ENCODE measurements around the gene MGAT4B. TPM values are rescaled to one million over a fixed set of nuclear protein-coding genes. Genes with fewer than 3 reads are reported as not detected.

Gene MGAT4B
- 118 TPM for total RNA-seq
- long read RNA-seq, transcript MGAT4B-201 (15 exons, 2,446 nt), result major isoform, 91 of 131 reads
- long read RNA-seq, partial matches to known transcripts, result 13 of 131 reads
- long read RNA-seq, other reads (novel, unspliced or antisense), result 22 of 131 reads

GRCh38 chr5:179806250-179807048 is at the start of gene MGAT4B:
MGAT4B (minus strand) TSS chr5:179806866; CDS start chr5:179806583, 283 bp downstream.
- Histone ChIP-seq H3K4me3 (peak within 1 kb of the TSS; percentile 87), H3K4me1 (peaks cover 32% of the 10 kb centered on the region), H3K27ac (peak within 1 kb of the TSS; percentile 93), H3K27me3 (no peaks in the 10 kb centered on the region), H3K9me3 (no peaks in the 10 kb centered on the region), H3K36me3 (peaks cover under 1% of the 10 kb centered on the region)
- ATAC-seq (peak; percentile 88), DNase-seq (peak; percentile 90)
- no peak for TF ChIP-seq CTCF (IDR thresholded peaks at IDR 0.05)
- intact Hi-C loops (cut with DNase I), result no loop called here

GRCh38 chr5:179854356-179854755 is 47.7 kb upstream of the MGAT4B start:
- H3K9me3 ChIP-seq, result no peaks in the 10 kb centered on the region
- TF ChIP-seq CTCF (IDR thresholded peaks at IDR 0.05), result no peak
- H3K27me3 ChIP-seq, result no peaks in the 10 kb centered on the region
- ATAC-seq, result no peak
- peaks cover 8% of the 10 kb centered on the region for H3K4me1 ChIP-seq
- no peak overlapping the region for H3K27ac ChIP-seq
- peaks cover 35% of the 10 kb centered on the region for H3K36me3 ChIP-seq
- no peak for DNase-seq
- H3K4me3 ChIP-seq, result no peak overlapping the region
- intact Hi-C loops (cut with DNase I), result no loop called here

GRCh38 chr5:179852993-179853547 is 46.4 kb upstream of the MGAT4B start:
- no peak for TF ChIP-seq CTCF (IDR thresholded peaks at IDR 0.05)
- H3K9me3 ChIP-seq, result no peaks in the 10 kb centered on the region
- H3K4me1 ChIP-seq, result peaks cover 8% of the 10 kb centered on the region
- DNase-seq (no peak), ATAC-seq (peak; percentile 12)
- peaks cover 42% of the 10 kb centered on the region for H3K36me3 ChIP-seq
- H3K27me3 ChIP-seq, result no peaks in the 10 kb centered on the region
- H3K27ac ChIP-seq, result no peak overlapping the region
- intact Hi-C loops (cut with DNase I), result no loop called here
- no peak overlapping the region for H3K4me3 ChIP-seq

- peaks cover 48% of the 10 kb centered on the region for H3K36me3 ChIP-seq
- ATAC-seq (no peak), DNase-seq (no peak)
- no peaks in the 10 kb centered on the region for H3K27me3 ChIP-seq
- H3K27ac ChIP-seq, result no peak overlapping the region
- intact Hi-C loops (cut with DNase I), result no loop called here
- peaks cover 4% of the 10 kb centered on the region for H3K9me3 ChIP-seq
- no peak for TF ChIP-seq CTCF (IDR thresholded peaks at IDR 0.05)
- no peak overlapping the region for H3K4me3 ChIP-seq
- no peaks in the 10 kb centered on the region for H3K4me1 ChIP-seq
Observed at GRCh38 chr5:179841621-179842020, 35.0 kb upstream of the MGAT4B start.

- intact Hi-C loops (cut with DNase I), result no loop called here
- Histone ChIP-seq H3K9me3 (peaks cover 4% of the 10 kb centered on the region), H3K4me3 (no peak overlapping the region), H3K36me3 (peaks cover 48% of the 10 kb centered on the region), H3K4me1 (peaks cover 4% of the 10 kb centered on the region), H3K27ac (no peak overlapping the region), H3K27me3 (no peaks in the 10 kb centered on the region)
- no peak for DNase-seq
- no peak for ATAC-seq
- TF ChIP-seq CTCF (IDR thresholded peaks at IDR 0.05), result no peak
Observed at GRCh38 chr5:179840766-179841165, 34.1 kb upstream of the MGAT4B start.
